Measurements from ENCODE around the gene PRRC2A. TPM values are rescaled to one million over a fixed set of nuclear protein-coding genes. Genes with fewer than 3 reads are reported as not detected.
A peak's percentile ranks its signal among the peaks of the same experiment; 100 is the strongest.

The PRRC2A gene
- total and polyA plus RNA-seq, 12 donors, result 83.9 to 179 (median 98.9) TPM

DNA sequence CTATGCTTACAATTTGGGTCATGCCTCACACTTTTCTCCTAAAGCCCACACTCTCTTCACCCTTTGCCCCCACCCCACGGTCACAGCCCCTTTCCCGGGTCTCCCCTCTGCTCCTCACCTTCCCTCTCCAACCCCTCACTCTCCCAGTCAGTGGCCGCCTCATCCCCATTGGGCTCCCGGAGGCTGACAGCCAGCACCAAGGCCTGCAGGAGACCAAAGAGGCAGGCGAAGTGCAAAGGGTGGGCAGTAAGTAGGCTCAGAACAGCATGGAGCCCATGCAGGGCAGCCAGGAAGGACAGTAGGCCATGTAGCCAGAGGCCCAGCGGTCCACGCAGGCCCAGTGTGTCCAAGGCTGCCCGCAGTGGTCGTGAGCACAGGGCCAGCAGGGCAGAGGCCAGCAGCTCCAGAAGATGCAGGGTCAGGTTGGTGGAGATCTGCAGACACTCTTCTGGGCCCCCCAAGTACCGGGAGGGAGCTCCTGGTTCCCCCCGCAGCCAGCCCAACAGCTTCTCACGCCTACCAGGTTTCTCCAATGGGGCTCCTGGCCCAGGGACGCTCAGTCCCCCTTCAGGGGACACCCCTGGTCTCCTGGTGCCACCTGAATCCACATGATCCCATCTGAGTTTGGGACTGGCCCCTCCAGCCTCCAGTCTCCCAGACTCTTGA is 38.6 kb downstream of the PRRC2A start:
- H3K27ac ChIP-seq, result peak overlapping the region in 8 of 10 donors; percentile 88 to 98 (median 94)

DNA sequence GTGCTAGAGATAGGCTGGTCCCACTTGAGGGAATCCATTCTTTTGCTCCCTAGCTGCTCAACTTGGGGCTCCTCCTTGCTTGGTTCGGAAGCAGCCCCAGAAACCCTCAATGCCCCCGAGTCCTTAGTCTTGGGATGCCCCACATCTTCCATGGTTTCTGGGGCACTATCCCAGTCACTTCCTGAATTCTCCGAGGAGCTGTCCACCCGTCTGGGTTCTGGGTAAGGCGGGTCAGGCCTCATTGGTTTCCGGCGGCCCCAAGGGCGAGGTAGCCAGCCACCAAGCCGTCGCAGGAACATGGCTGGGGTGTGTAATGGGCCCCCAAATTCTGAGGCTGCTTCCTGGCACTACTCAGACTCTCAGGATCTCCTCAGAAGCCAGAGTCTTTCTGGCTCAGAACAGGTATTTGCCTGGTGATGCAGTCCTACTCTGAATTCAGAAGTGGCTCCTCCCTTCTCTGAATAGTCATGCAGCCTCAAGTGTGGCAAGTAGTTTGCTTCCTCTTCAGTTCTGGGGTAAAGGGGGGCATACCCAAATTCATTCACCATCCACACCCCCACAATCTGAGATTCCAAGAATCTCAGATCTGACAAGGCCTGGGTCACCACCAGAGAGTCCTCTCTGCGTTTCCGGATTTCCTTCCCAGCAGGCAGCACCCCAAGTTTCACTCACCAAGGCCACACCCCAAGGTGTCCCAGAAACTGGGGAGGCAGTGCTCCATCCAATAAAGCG is 39.3 kb downstream of the PRRC2A start:
- intact Hi-C loops (cut with DNase I), result loop anchor here in 1 of 10 donors (10.0 kb wide), 1 partner anchor 1755 kb away; the partner anchor contains the start of genes CUTA and PHF1
- 24 to 26% methylated on average over 13 of the region's 13 CpGs for WGBS, 2 donors

More for the DNA sequence above, 38.6 kb downstream of the PRRC2A start:
- 84 to 87% methylated on average over 13 of the region's 13 CpGs for WGBS, 2 donors
- no peak for ATAC-seq
- H3K4me3 ChIP-seq, result peak overlapping the region; percentile 69 to 94 (median 87)
- peaks cover 25 to 73% (median 56%) of the 10 kb centered on the region in 9 donors for H3K4me1 ChIP-seq
- TF ChIP-seq, protein P1, sequence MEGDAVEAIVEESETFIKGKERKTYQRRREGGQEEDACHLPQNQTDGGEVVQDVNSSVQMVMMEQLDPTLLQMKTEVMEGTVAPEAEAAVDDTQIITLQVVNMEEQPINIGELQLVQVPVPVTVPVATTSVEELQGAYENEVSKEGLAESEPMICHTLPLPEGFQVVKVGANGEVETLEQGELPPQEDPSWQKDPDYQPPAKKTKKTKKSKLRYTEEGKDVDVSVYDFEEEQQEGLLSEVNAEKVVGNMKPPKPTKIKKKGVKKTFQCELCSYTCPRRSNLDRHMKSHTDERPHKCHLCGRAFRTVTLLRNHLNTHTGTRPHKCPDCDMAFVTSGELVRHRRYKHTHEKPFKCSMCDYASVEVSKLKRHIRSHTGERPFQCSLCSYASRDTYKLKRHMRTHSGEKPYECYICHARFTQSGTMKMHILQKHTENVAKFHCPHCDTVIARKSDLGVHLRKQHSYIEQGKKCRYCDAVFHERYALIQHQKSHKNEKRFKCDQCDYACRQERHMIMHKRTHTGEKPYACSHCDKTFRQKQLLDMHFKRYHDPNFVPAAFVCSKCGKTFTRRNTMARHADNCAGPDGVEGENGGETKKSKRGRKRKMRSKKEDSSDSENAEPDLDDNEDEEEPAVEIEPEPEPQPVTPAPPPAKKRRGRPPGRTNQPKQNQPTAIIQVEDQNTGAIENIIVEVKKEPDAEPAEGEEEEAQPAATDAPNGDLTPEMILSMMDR (IDR thresholded peaks at IDR 0.05), result no peak
- DNase-seq, result no peak
- H3K27me3 ChIP-seq, result no peaks in the 10 kb centered on the region
- intact Hi-C loops (cut with DNase I), result no loop called here
- H3K36me3 ChIP-seq, result peaks cover 0 to 62% (median 4%) of the 10 kb centered on the region in 9 donors
- no peaks in the 10 kb centered on the region for H3K9me3 ChIP-seq

DNA sequence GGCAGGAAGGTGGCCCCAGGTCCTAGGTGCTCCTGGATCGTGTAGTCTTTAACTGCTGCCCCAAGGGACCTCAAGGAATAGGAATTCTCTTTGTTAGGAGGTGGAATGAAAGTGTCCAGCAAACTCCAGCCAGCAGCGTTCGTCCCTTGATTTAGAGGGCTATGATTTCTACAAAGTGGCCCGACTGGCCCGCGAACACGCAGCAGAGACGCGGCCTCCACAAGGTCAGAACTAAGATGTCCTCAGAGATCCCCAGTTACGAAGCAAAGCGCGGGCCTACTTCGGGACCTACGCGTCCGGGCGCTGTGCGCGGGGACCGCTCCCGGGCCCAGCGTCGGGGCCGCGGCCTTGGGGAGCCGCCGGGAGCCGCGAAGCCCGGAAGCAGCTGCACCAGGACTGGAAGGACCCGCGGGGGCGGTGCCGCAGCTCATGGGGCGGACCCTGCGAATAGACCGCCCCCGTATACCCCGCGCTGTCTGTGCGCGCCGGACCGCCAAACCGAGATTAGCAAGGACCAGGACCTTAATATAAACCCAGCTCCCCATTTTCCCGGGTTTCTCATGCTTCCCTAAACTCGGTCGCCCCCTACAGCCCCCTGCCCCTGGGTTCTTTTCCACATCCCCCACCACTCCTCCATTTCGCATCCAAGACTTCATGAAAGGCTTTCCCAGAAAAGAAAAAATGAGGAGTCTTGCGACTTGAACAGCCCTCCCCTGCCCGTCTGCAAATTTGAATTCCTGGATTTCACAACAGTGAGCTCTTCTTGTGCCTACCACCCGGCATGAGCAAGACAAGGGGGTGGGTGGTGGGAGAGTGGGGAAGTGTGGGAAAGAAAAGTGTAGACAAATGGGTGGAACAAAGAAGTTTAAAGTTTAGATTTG is 40.1 kb downstream of the PRRC2A start, which contains the start of gene C6orf47:
Gene C6orf47 (minus strand): TSS at position 398 of the 881 bp plus-strand sequence. CDS start 831 bp downstream, outside the sequence.
- Histone ChIP-seq H3K9me3 (no peaks in the 10 kb centered on the region), H3K27ac (peak within 1 kb of the TSS; percentile 82 to 98 (median 92)), H3K36me3 (peaks cover 0 to 55% (median 4%) of the 10 kb centered on the region in 9 donors), H3K4me3 (peak within 1 kb of the TSS; percentile 69 to 94 (median 87)), H3K4me1 (peaks cover 27 to 75% (median 58%) of the 10 kb centered on the region in 9 donors), H3K27me3 (no peaks in the 10 kb centered on the region)
- ATAC-seq (peak; percentile 73 to 84 (median 78)), DNase-seq (peak; percentile 88 to 89)
- TF ChIP-seq, protein P1 (IDR thresholded peaks at IDR 0.05), result no peak
- WGBS, 2 donors, result 0 to 1% methylated on average over 52 of the region's 52 CpGs
- intact Hi-C loops (cut with DNase I), result loop anchor here in 1 of 10 donors (10.0 kb wide), 1 partner anchor 1754 kb away; the partner anchor contains the start of genes CUTA and PHF1

More for the DNA sequence above, 39.3 kb downstream of the PRRC2A start:
- peak overlapping the region; percentile 69 to 94 (median 87) for H3K4me3 ChIP-seq
- H3K9me3 ChIP-seq, result no peaks in the 10 kb centered on the region
- H3K4me1 ChIP-seq, result peaks cover 27 to 75% (median 59%) of the 10 kb centered on the region in 9 donors
- ATAC-seq (peak in 1 of 8 donors; percentile 8), DNase-seq (no peak)
- no peaks in the 10 kb centered on the region for H3K27me3 ChIP-seq
- peaks cover 0 to 62% (median 4%) of the 10 kb centered on the region in 9 donors for H3K36me3 ChIP-seq
- TF ChIP-seq, protein P1 (IDR thresholded peaks at IDR 0.05), result no peak
- H3K27ac ChIP-seq, result peak overlapping the region in 9 of 10 donors; percentile 88 to 98 (median 94)
